H1 (cell line): ENCODE data around the gene LRRC37A3.
"Not testable (repeated sequence)": the region's sequence is repeated elsewhere in the genome, so short reads cannot be mapped to it uniquely, and the experiment has no call there.

Experiments used
- JUN ChIP-seq: IDR thresholded peaks from 2 replicates; pipeline ENCODE4 v1.6.1; 2011; ENCODE audit warnings: low read depth, mild to moderate bottlenecking, improper control_type of control experiment, low read length
- POLR2AphosphoS5 ChIP-seq: IDR thresholded peaks from 2 replicates; pipeline ENCODE4 v1.6.1; 2011; ENCODE audit warnings: low read depth, low read length

GRCh38 chr17:64961563-64962378 lies 42.5 kb upstream of the LRRC37A3 start:
- not testable (repeated sequence) for TF ChIP-seq POLR2AphosphoS5, JUN
